ENCODE data around the gene ADAMTS7. TPM values are rescaled to one million over a fixed set of nuclear protein-coding genes. Genes with fewer than 3 reads are reported as not detected.
"Not testable (repeated sequence)": the region's sequence is repeated elsewhere in the genome, so short reads cannot be mapped to it uniquely, and the experiment has no call there.

ADAMTS7 gene
- total and polyA plus RNA-seq, 2 of the 13 experiments (the other 11 are each of a cell fraction or from before 2014, with no cell fraction given): 0.09 to 0.12 TPM

DNA sequence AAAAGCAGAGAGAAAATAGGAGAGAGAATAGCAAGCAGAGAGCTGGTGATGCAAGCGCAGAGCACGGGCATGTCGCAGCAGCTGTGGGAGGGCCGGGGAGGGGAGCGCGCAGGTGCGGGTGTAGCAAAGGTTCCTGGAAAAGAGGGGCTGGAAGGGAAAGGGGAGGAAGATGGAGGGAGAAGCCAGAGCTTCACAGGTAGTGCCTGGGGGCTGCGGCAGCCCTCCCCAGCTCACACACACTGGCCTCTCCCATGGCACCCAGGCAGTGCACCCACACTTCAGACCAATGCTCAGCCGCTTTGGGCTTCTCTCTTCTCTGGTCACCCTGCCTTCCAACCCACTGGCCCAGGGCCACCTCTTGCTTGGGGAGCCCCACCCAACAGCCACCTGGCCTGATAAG lies 72.1 kb downstream of the ADAMTS7 start (continued):
- TF ChIP-seq, protein P1, sequence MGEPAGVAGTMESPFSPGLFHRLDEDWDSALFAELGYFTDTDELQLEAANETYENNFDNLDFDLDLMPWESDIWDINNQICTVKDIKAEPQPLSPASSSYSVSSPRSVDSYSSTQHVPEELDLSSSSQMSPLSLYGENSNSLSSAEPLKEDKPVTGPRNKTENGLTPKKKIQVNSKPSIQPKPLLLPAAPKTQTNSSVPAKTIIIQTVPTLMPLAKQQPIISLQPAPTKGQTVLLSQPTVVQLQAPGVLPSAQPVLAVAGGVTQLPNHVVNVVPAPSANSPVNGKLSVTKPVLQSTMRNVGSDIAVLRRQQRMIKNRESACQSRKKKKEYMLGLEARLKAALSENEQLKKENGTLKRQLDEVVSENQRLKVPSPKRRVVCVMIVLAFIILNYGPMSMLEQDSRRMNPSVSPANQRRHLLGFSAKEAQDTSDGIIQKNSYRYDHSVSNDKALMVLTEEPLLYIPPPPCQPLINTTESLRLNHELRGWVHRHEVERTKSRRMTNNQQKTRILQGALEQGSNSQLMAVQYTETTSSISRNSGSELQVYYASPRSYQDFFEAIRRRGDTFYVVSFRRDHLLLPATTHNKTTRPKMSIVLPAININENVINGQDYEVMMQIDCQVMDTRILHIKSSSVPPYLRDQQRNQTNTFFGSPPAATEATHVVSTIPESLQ (CRISPR knock-in tag; conservative IDR thresholded peaks at IDR 0.05): no peak
- no peak for TF ChIP-seq STAG1 (CRISPR knock-in tag; IDR thresholded peaks at IDR 0.05)

DNA sequence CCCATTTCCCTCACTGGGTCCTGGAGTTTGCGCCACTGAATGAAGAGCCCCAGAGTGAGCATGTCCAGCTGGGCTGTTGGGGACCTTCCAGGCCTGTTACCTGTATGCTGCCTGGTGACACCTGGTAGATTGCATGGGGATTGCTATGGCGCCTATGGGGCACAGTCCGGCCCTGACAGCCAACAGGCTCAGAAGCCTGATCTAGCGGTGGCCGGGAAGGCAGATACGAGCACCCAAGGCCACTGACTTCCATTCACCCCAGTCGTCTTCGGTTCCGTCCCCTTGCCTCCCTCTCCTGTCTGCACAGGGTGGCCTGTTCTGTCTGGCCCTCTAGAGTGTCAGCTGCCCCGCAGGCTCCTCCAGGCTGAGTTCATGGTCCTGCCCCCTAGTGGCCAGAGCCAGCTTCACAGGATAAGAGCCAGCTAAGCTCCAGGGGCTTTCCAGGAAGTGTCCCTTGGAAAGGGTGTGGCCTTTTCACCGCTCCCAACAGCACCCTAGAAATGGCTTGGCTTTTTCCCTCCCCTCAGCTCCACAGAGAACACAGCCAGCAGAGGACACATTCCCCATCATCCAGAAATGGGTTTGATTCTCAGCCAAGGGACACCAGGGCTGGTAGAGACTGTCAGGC lies 73.2 kb downstream of the ADAMTS7 start:
- H3K4me1 ChIP-seq (ENCODE audit: insufficient read depth, low read length); H3K9ac ChIP-seq (ENCODE audit: insufficient read depth, low read depth, low read length); H3K4me2 ChIP-seq (ENCODE audit: low read depth, low read length); H3K27ac ChIP-seq (ENCODE audit: extremely low read length, insufficient read depth, low read length); in situ Hi-C loops (cut with HindIII; ENCODE audit: extremely low pct_ligation_motif_present, low pct_unique_long_range_greater_than_20kb); BruUV-seq (replicated peaks); intact Hi-C loops (cut with micrococcal nuclease; ENCODE audit: unreplicated experiment); H3K9me3 ChIP-seq (ENCODE audit: low read length); H4K20me1 ChIP-seq (ENCODE audit: insufficient read depth, low read length); H2AFZ ChIP-seq (ENCODE audit: low read length); H3K79me2 ChIP-seq (ENCODE audit: insufficient read depth, low read length); POLR2A ChIA-PET; H3K36me3 ChIP-seq (replicated peaks in 1 of 2; ENCODE audit: control insufficient read depth in 1 of 2, insufficient read depth in 2 of 2, low read length in 2 of 2); CTCF ChIA-PET (ENCODE audit: low intra/inter-chr PET ratio, low total read pairs); H3K4me3 ChIP-seq (replicated peaks in 1 of 3; ENCODE audit: insufficient read depth in 1 of 3, low read depth in 2 of 3, low read length in 3 of 3): not testable (repeated sequence)
- 33% methylated on average over 6 of the region's 11 CpGs for WGBS (ENCODE audit: low lambda C conversion rate)
- FAIRE-seq: peak; percentile 66
- peaks cover 0 to 10% of the 10 kb centered on the region in 2 experiments; a peak in 3 of 5 replicates for H3K27me3 ChIP-seq (ENCODE audit: control insufficient read depth in 1 of 2, insufficient read depth in 2 of 2, low read length in 2 of 2)
- peak; percentile 42 for DNase-seq (ENCODE audit: low spot score)
- TF ChIP-seq, protein P2, sequence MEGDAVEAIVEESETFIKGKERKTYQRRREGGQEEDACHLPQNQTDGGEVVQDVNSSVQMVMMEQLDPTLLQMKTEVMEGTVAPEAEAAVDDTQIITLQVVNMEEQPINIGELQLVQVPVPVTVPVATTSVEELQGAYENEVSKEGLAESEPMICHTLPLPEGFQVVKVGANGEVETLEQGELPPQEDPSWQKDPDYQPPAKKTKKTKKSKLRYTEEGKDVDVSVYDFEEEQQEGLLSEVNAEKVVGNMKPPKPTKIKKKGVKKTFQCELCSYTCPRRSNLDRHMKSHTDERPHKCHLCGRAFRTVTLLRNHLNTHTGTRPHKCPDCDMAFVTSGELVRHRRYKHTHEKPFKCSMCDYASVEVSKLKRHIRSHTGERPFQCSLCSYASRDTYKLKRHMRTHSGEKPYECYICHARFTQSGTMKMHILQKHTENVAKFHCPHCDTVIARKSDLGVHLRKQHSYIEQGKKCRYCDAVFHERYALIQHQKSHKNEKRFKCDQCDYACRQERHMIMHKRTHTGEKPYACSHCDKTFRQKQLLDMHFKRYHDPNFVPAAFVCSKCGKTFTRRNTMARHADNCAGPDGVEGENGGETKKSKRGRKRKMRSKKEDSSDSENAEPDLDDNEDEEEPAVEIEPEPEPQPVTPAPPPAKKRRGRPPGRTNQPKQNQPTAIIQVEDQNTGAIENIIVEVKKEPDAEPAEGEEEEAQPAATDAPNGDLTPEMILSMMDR (CRISPR knock-in tag; IDR thresholded peaks at IDR 0.05): peak; percentile 64
- TF ChIP-seq ELF1 (CRISPR knock-in tag; IDR thresholded peaks at IDR 0.05): 0 out of 2 replicates have a peak, but pooled peaks have one; percentile 32
- peak; percentile 88 for ATAC-seq
